K562 (cell line): ENCODE measurements around the gene TRUB2. TPM values are rescaled to one million over a fixed set of nuclear protein-coding genes. Genes with fewer than 3 reads are reported as not detected.

Source experiments
- ATAC-seq: fragments of 200-7000 bp; cut with Tn5 transposase; 3 replicates; pipeline ENCODE4 v1.9.1; 2020; ENCODE audit warnings: moderate library complexity
- BruUV-seq: library from RNA; stranded (reverse); fragments of 400-500 nt; replicated peaks from 2 replicates; lab custom pipeline; 2021; lab: Mats Ljungman, UMichigan
- CTCF ChIA-PET: fragments of 300-600 bp; formaldehyde crosslinking; extraction: SDS; loops from one replicate; lab custom pipeline; 2021; ENCODE audit warnings: low intra/inter-chr PET ratio; lab: Yijun Ruan, JAX
- POLR2A ChIA-PET: fragments of 300-600, 350-650 bp; sonication (Branson Sonifier 250); formaldehyde crosslinking; extraction: SDS; loops from one replicate; lab custom pipeline; 2021; ENCODE audit warnings: antibody characterized with exemption, inconsistent platforms; lab: Yijun Ruan, JAX
- DNase-seq, 4 experiments: peaks; one replicate each; pipeline versions ENCODE4 v3.0.0 to v3.0.0-alpha.2; 2011 to 2018; ENCODE audit warnings: low spot score in 3 of 4, mixed read lengths in 3 of 4; ENCODE audit errors: extremely low read depth in 1 of 4
- FAIRE-seq: peaks from 2 replicates; lab custom pipeline; 2011; peaks lifted over from hg19 to GRCh38; lab: Jason Lieb, UNC
- H2AFZ ChIP-seq: 2 replicates; pipeline ENCODE4 v1.6.0; 2011; ENCODE audit warnings: low read depth, low read length, control low read depth, inconsistent platforms
- H3K27ac ChIP-seq: fragments of 200-600 bp; 3 replicates; pipeline ENCODE4 v1.8.0; 2011; ENCODE audit warnings: low read depth, mild to moderate bottlenecking, control low read depth, inconsistent platforms, low read length, moderate library complexity, mixed read lengths; ENCODE audit errors: extremely low read depth
- H3K27me3 ChIP-seq, 2 experiments: fragments of 300-600 bp in 1 of 2; 2 replicates in 1 of 2; 3 replicates in 1 of 2; pipeline versions ENCODE4 v1.6.0 to v1.8.0; 2011; ENCODE audit warnings: inconsistent platforms in 2 of 2, low read length in 2 of 2, mild to moderate bottlenecking in 1 of 2, mixed read lengths in 1 of 2, moderate library complexity in 1 of 2; ENCODE audit not compliant: control insufficient read depth in 2 of 2, insufficient read depth in 2 of 2
- H3K36me3 ChIP-seq: fragments of 300-600 bp; 3 replicates; pipeline ENCODE4 v1.8.0; 2011; ENCODE audit warnings: mild to moderate bottlenecking, low read length, inconsistent platforms; ENCODE audit not compliant: control insufficient read depth, insufficient read depth
- H3K4me1 ChIP-seq, 2 experiments: fragments of 200-600 bp in 1 of 2; replicated peaks in 1 of 2; 2 replicates in 1 of 2; 3 replicates in 1 of 2; pipeline versions ENCODE4 v1.5.1 to v1.8.0; 2011; ENCODE audit warnings: inconsistent platforms in 2 of 2, low read length in 2 of 2, mild to moderate bottlenecking in 1 of 2, mixed read lengths in 1 of 2, moderate library complexity in 1 of 2; ENCODE audit not compliant: control insufficient read depth in 2 of 2, insufficient read depth in 2 of 2
- H3K4me2 ChIP-seq: 2 replicates; pipeline ENCODE4 v1.6.1; 2011; ENCODE audit warnings: low read length, control low read depth, inconsistent platforms, mixed read lengths; ENCODE audit not compliant: insufficient read depth
- H3K4me3 ChIP-seq: fragments of 200-600 bp; sonication (generic), shearing (Covaris generic); 2 replicates; pipeline ENCODE4 v1.5.1; 2016; ENCODE audit warnings: control low read depth, inconsistent platforms
- H3K79me2 ChIP-seq: fragments of 200-600 bp; 3 replicates; pipeline ENCODE4 v1.8.0; 2011; ENCODE audit warnings: low read length, inconsistent platforms; ENCODE audit not compliant: control insufficient read depth, insufficient read depth
- H3K9ac ChIP-seq, 2 experiments: 2 replicates each; pipeline versions ENCODE4 v1.6.0 to v1.6.1; 2011; ENCODE audit warnings: low read depth in 2 of 2, low read length in 2 of 2, control low read depth in 1 of 2, inconsistent platforms in 1 of 2, mild to moderate bottlenecking in 1 of 2, mixed read lengths in 1 of 2; ENCODE audit not compliant: insufficient read depth in 1 of 2
- H3K9me1 ChIP-seq: one replicate; pipeline ENCODE4 v1.6.0; 2011; ENCODE audit warnings: inconsistent platforms, mild to moderate bottlenecking, low read length, moderate library complexity; ENCODE audit not compliant: control insufficient read depth, insufficient read depth
- H3K9me3 ChIP-seq: replicated peaks from 2 replicates; pipeline ENCODE4 v1.5.1; 2011; ENCODE audit warnings: low read depth, low read length, inconsistent platforms; ENCODE audit not compliant: control insufficient read depth, insufficient read depth
- H4K20me1 ChIP-seq: replicated peaks from 2 replicates; pipeline ENCODE4 v1.6.1; 2011; ENCODE audit warnings: low read length, inconsistent platforms, mixed read lengths; ENCODE audit not compliant: control insufficient read depth, insufficient read depth
- CBX1 ChIP-seq: sonication (generic); IDR thresholded peaks from 2 replicates; pipeline ENCODE4 v1.6.1; 2016; ENCODE audit warnings: antibody characterized with exemption, low read depth, mild to moderate bottlenecking
- ELF4 ChIP-seq: fragments of 450-650 bp; formaldehyde crosslinking; IDR thresholded peaks from 2 replicates; pipeline ENCODE4 v1.4.0; 2022; ENCODE audit warnings: missing genetic modification characterization
- FOXO4 ChIP-seq: fragments of 450-650 bp; formaldehyde crosslinking; IDR thresholded peaks from 2 replicates; pipeline ENCODE4 v1.4.0; 2020; ENCODE audit warnings: mild to moderate bottlenecking, moderate library complexity
- GTF2F1 ChIP-seq: IDR thresholded peaks from 2 replicates; pipeline ENCODE4 v1.6.1; 2011; ENCODE audit warnings: low read depth, low read length, improper control_type of control experiment
- NCOA6 ChIP-seq: fragments of 450-650 bp; IDR thresholded peaks from 2 replicates; pipeline ENCODE4 v1.6.1; 2017; ENCODE audit warnings: mild to moderate bottlenecking
- NFE2 ChIP-seq: IDR thresholded peaks from 2 replicates; pipeline ENCODE4 v1.6.1; 2014; ENCODE audit warnings: antibody characterized with exemption, low read depth
- NFE2L1 ChIP-seq: fragments of 450-650 bp; IDR thresholded peaks from 2 replicates; pipeline ENCODE4 v1.6.1; 2016; ENCODE audit warnings: missing genetic modification characterization, low read depth, mild to moderate bottlenecking, missing compliant biosample characterization, moderate library complexity, borderline replicate concordance
- SMAD4 ChIP-seq: fragments of 250-450 bp; sonication (Bioruptor Pico); conservative IDR thresholded peaks from 2 replicates; pipeline ENCODE4 v1.8.0; 2021; ENCODE audit warnings: inconsistent platforms, mild to moderate bottlenecking, moderate library complexity
- SMARCB1 ChIP-seq: IDR thresholded peaks from 2 replicates; pipeline ENCODE4 v1.6.1; 2011; ENCODE audit warnings: improper control_type of control experiment, low read depth; ENCODE audit not compliant: insufficient read length
- ZMIZ1 ChIP-seq, 2 experiments: fragments of 150-350 bp in 1 of 2; IDR thresholded peaks; 2 replicates each; pipeline ENCODE4 v1.6.1; 2012 to 2016; ENCODE audit warnings: low read depth in 2 of 2, low read length in 2 of 2, mild to moderate bottlenecking in 1 of 2, moderate library complexity in 1 of 2
- ZNF740 ChIP-seq, 3 experiments: fragments of 200-800 bp in 1 of 3; sonication (Bioruptor generic) in 1 of 3; sonication (generic) in 1 of 3; formaldehyde crosslinking in 1 of 3; IDR thresholded peaks; 2 replicates each; pipeline versions ENCODE4 v1.6.1 to v1.8.0; 2016 to 2022; ENCODE audit warnings: mild to moderate bottlenecking in 2 of 3, missing compliant biosample characterization in 2 of 3, missing genetic modification characterization in 2 of 3, missing genetic modification reagents in 1 of 3
- WGBS: fragments of 100-300 bp; shearing (Covaris generic); methylation state at CpG from one replicate; pipeline ENCODE4 v1.1.6; 2016; ENCODE audit warnings: low coverage, mixed read lengths; ENCODE audit not compliant: insufficient coverage; ENCODE audit errors: missing lambda C conversion rate; 5-methylcytosine and 5-hydroxymethylcytosine counted together
- in situ Hi-C: fragments of 300-500 bp; cut with MboI; formaldehyde crosslinking; loops from 4 replicates; pipeline ENCODE4 v1.15.0; 2018; ENCODE audit warnings: inconsistent platforms, mixed read lengths
- intact Hi-C: fragments of 100-400 bp; cut with micrococcal nuclease; formaldehyde crosslinking; loops from 2 replicates; pipeline ENCODE4 v1.14.2; 2022
- polyA plus RNA-seq, 8 experiments: library from polyadenylated mRNA; depleted of rRNA in 4 of 8; stranded (reverse) in 5 of 8; unstranded in 3 of 8; fragments of >200 nt; fragmentation: Nextera tagmentation in 2 of 8; fragmentation: Illumina TruSeq in 1 of 8; extraction: Ambion mirVana in 2 of 8; extraction: Trizol in 1 of 8; gene quantifications; 2 replicates each; pipeline versions ENCODE4 v1.2.1 to v1.2.3, GENCODE V29; 2011 to 2014; ENCODE audit warnings: inconsistent platforms in 1 of 8, missing spikeins in 1 of 8
- total RNA-seq, 7 experiments: library from RNA; depleted of rRNA in 6 of 7; stranded (reverse); fragments of >200 nt in 6 of 7; fragmentation: Illumina TruSeq in 2 of 7; extraction: Trizol in 2 of 7; gene quantifications; 2 replicates each; pipeline versions ENCODE4 v1.2.1 to v1.2.3, GENCODE V29; 2011 to 2021; ENCODE audit warnings: low replicate concordance in 1 of 7

TRUB2 gene
- total and polyA plus RNA-seq, 9 of the 15 experiments (the other 6 are each of a cell fraction or from before 2014, with no cell fraction given): 9.3 to 110 (median 63.0) TPM

GRCh38 chr9:128282500-128282899 lies 39.7 kb downstream of the TRUB2 start (continued):
- no peak for TF ChIP-seq FOXO4 (CRISPR knock-in tag)
- TF ChIP-seq ZMIZ1 (IDR thresholded peaks at IDR 0.05; ENCODE audit: low read depth in 2 of 2, low read length in 2 of 2): no peak
- TF ChIP-seq NFE2: no peak
- TF ChIP-seq, all 486 proteins: peak for 0

- peak overlapping the region; percentile 69; the same call in 1 of the 2 replicates for H3K4me2 ChIP-seq
- peak in 1 of 4 experiments; percentile 21 for DNase-seq
- intact Hi-C loops (no loop called here), in situ Hi-C loops (loop anchor here (25.0 kb wide), 1 partner anchor 1507 kb away; no protein-coding TSS in a partner anchor)
- ChIA-PET CTCF (interaction anchor here (1.3 kb wide), 1 partner anchor 87 kb away, joined by 4 read pairs; no protein-coding TSS in a partner anchor), POLR2A (interaction anchor here (0.6 to 1.2 kb wide), 5 partner anchors 11 to 63 kb away, joined by 3 to 6 read pairs (median 3); no protein-coding TSS in a partner anchor)
- no peak overlapping the region for H2AFZ ChIP-seq
- peaks cover 21% of the 10 kb centered on the region for H3K79me2 ChIP-seq
- 92% methylated on average over 5 of the region's 5 CpGs for whole genome bisulfite sequencing
- no peak overlapping the region; the same call in 2 of the 3 replicates for H3K27ac ChIP-seq
- no peak for FAIRE-seq
- H4K20me1 ChIP-seq: no peaks in the 10 kb centered on the region
- H3K4me1 ChIP-seq: peaks cover 28 to 46% of the 10 kb centered on the region in 2 experiments
- BruUV-seq: no TSS peak
- 0 out of 2 replicates have a peak, but pooled peaks cover 2% of the 10 kb centered on the region for H3K9me3 ChIP-seq
- H3K9me1 ChIP-seq: no peaks in the 10 kb centered on the region
- peak overlapping the region; percentile 52 to 64; a peak in 2 of 4 replicates for H3K9ac ChIP-seq
- peaks cover 6% of the 10 kb centered on the region; the same call in 1 of the 3 replicates for H3K36me3 ChIP-seq
- H3K4me3 ChIP-seq: no peak overlapping the region
- no peaks in the 10 kb centered on the region for H3K27me3 ChIP-seq
- no peak for ATAC-seq
- no peak for TF ChIP-seq ZNF740 (CRISPR knock-in tag; IDR thresholded peaks at IDR 0.05)
- TF ChIP-seq ZNF740 (tag; IDR thresholded peaks at IDR 0.05): no peak
- TF ChIP-seq NCOA6: no peak
- TF ChIP-seq SMARCB1: peak; percentile 7
- peak; percentile 53 for TF ChIP-seq ELF4
- TF ChIP-seq NFE2L1 (tag): no peak
- 0 out of 2 replicates have a peak, but pooled peaks have one; percentile 5 for TF ChIP-seq SMAD4
- no peak for TF ChIP-seq GTF2F1
- TF ChIP-seq CBX1: no peak
Observed at GRCh38 chr9:128280084-128280622, 42.1 kb downstream of the TRUB2 start.
